GM19455 (cell line): Measurements from ENCODE around the gene SMIM17.
"Not testable (repeated sequence)": the region's sequence is repeated elsewhere in the genome, so short reads cannot be mapped to it uniquely, and the experiment has no call there.

Experiments used
- ATAC-seq: cut with Tn5 transposase; IDR thresholded peaks from one replicate; pipeline ENCODE4 v1.9.1; 2021; ENCODE audit not compliant: unreplicated experiment

SMIM17 gene

GRCh38 chr19:56654151-56654550, 11.2 kb downstream of the SMIM17 start:
- ATAC-seq, result no peak

- no peak for ATAC-seq
Measured at GRCh38 chr19:56660381-56661107, 17.6 kb downstream of the SMIM17 start.

- no peak for ATAC-seq
Measured at GRCh38 chr19:56661248-56661647, 18.3 kb downstream of the SMIM17 start.

GRCh38 chr19:56663931-56664500, 21.1 kb downstream of the SMIM17 start:
- ATAC-seq, result no peak

- no peak for ATAC-seq
Measured at GRCh38 chr19:56664511-56664910, 21.6 kb downstream of the SMIM17 start.

- no peak for ATAC-seq
Measured at GRCh38 chr19:56667311-56667870, 24.4 kb downstream of the SMIM17 start.

GRCh38 chr19:56668676-56669075, 25.7 kb downstream of the SMIM17 start:
- no peak for ATAC-seq

GRCh38 chr19:56670401-56670960, 27.5 kb downstream of the SMIM17 start:
- no peak for ATAC-seq

GRCh38 chr19:56670961-56671612, 28.1 kb downstream of the SMIM17 start:
- no peak for ATAC-seq

- no peak for ATAC-seq
Measured at GRCh38 chr19:56671613-56671994, 28.6 kb downstream of the SMIM17 start, which contains the start of gene ZNF835. Gene ZNF835 (minus strand): TSS chr19:56671757. CDS start chr19:56665198, 6,559 bp downstream.

GRCh38 chr19:56672610-56673009, 29.7 kb downstream of the SMIM17 start:
- not testable (repeated sequence) for ATAC-seq

- no peak for ATAC-seq
Measured at GRCh38 chr19:56678205-56678604, 35.2 kb downstream of the SMIM17 start.

- ATAC-seq, result no peak
Measured at GRCh38 chr19:56681702-56682101, 38.7 kb downstream of the SMIM17 start.

GRCh38 chr19:56683116-56683515, 40.2 kb downstream of the SMIM17 start:
- ATAC-seq, result no peak

GRCh38 chr19:56687031-56687430, 44.1 kb downstream of the SMIM17 start:
- no peak for ATAC-seq

- ATAC-seq, result no peak
Measured at GRCh38 chr19:56689198-56689597, 46.2 kb downstream of the SMIM17 start.

- no peak for ATAC-seq
Measured at GRCh38 chr19:56690670-56691069, 47.7 kb downstream of the SMIM17 start.

- ATAC-seq, result no peak
Measured at GRCh38 chr19:56692206-56692895, 49.4 kb downstream of the SMIM17 start.

GRCh38 chr19:56699552-56699951, 56.6 kb downstream of the SMIM17 start:
- no peak for ATAC-seq

GRCh38 chr19:56701895-56702294, 58.9 kb downstream of the SMIM17 start:
- ATAC-seq, result no peak

GRCh38 chr19:56705939-56706338, 63.0 kb downstream of the SMIM17 start:
- no peak for ATAC-seq
